Hepatocyte (in vitro differentiated cells): ENCODE results near the gene BSN. TPM values are rescaled to one million over a fixed set of nuclear protein-coding genes. Genes with fewer than 3 reads are reported as not detected.

Experiments used
- DNase-seq: peaks from one replicate; pipeline ENCODE4 v3.0.0-alpha.2; 2016; ENCODE audit warnings: low spot score
- H2AFZ ChIP-seq: fragments of 200-600 bp; sonication (generic); 2 replicates; pipeline ENCODE4 v1.6.0; 2016; ENCODE audit warnings: antibody characterized with exemption, mild to moderate bottlenecking
- H3K27ac ChIP-seq: fragments of 200-600 bp; sonication (generic); 2 replicates; pipeline ENCODE4 v1.5.1; 2016; ENCODE audit warnings: mild to moderate bottlenecking
- H3K27me3 ChIP-seq: fragments of 200-600 bp; sonication (generic); 2 replicates; pipeline ENCODE4 v1.6.1; 2016
- H3K36me3 ChIP-seq: fragments of 200-600 bp; sonication (generic); replicated peaks from 2 replicates; pipeline ENCODE4 v1.5.1; 2016; ENCODE audit warnings: low read depth; ENCODE audit not compliant: insufficient read depth
- H3K4me1 ChIP-seq: fragments of 200-600 bp; sonication (generic); 2 replicates; pipeline ENCODE4 v1.5.1; 2016; ENCODE audit warnings: mild to moderate bottlenecking, moderate library complexity; ENCODE audit not compliant: insufficient read depth
- H3K4me2 ChIP-seq: fragments of 200-600 bp; sonication (generic); 2 replicates; pipeline ENCODE4 v1.6.0; 2016
- H3K4me3 ChIP-seq: fragments of 200-600 bp; sonication (generic); 2 replicates; pipeline ENCODE4 v1.5.1; 2016; ENCODE audit warnings: mild to moderate bottlenecking
- H3K79me2 ChIP-seq: fragments of 200-600 bp; sonication (generic); 2 replicates; pipeline ENCODE4 v1.6.0; 2017; ENCODE audit warnings: mild to moderate bottlenecking
- H3K9me2 ChIP-seq: fragments of 200-600 bp; sonication (generic); replicated peaks from 2 replicates; pipeline ENCODE4 v1.6.0; 2017; ENCODE audit warnings: mild to moderate bottlenecking; ENCODE audit not compliant: insufficient read depth
- H3K9me3 ChIP-seq: fragments of 200-600 bp; sonication (generic); 2 replicates; pipeline ENCODE4 v1.5.1; 2016; ENCODE audit warnings: low read depth, mild to moderate bottlenecking
- H4K20me1 ChIP-seq: fragments of 200-600 bp; sonication (generic); 2 replicates; pipeline ENCODE4 v1.6.0; 2016; ENCODE audit warnings: mild to moderate bottlenecking; ENCODE audit not compliant: insufficient read depth, poor library complexity, severe bottlenecking
- EZH2 ChIP-seq: fragments of 200-600 bp; sonication (generic); IDR thresholded peaks from 2 replicates; pipeline ENCODE4 v1.6.1; 2016; ENCODE audit warnings: antibody characterized with exemption, mild to moderate bottlenecking, borderline replicate concordance
- EZH2phosphoT487 ChIP-seq: fragments of 200-600 bp; sonication (generic); IDR thresholded peaks from one replicate; pipeline ENCODE4 v1.6.1; 2018; ENCODE audit warnings: antibody characterized with exemption, mild to moderate bottlenecking, low read depth, moderate library complexity; ENCODE audit not compliant: unreplicated experiment, severe bottlenecking
- WGBS: methylation state at CpG from one replicate; pipeline ENCODE4 v1.1.6; 2016; ENCODE audit warnings: low lambda C conversion rate; ENCODE audit errors: missing lambda C conversion rate; 5-methylcytosine and 5-hydroxymethylcytosine counted together
- polyA plus RNA-seq: library from polyadenylated mRNA; unstranded; fragments of >200 nt; fragmentation: Nextera tagmentation; extraction: Ambion mirVana; gene quantifications from 2 replicates; pipeline ENCODE4 v1.2.1, GENCODE V29; 2016
- small RNA-seq: library from RNA; depleted of rRNA; stranded (forward); fragments of <200 nt; gene quantifications from one replicate; pipeline ENCODE3, GENCODE V24; 2014
- total RNA-seq: library from RNA; depleted of rRNA; stranded (reverse); fragments of >200 nt; gene quantifications from 2 replicates; pipeline ENCODE4 v1.2.3, GENCODE V29; 2014
- TF ChIP-seq, protein P1 (sequence below): fragments of 200-600 bp; sonication (generic); IDR thresholded peaks from 2 replicates; pipeline ENCODE4 v1.5.1; 2016; ENCODE audit warnings: antibody characterized with exemption, mild to moderate bottlenecking; ENCODE audit not compliant: poor library complexity

The BSN gene
- total and polyA plus RNA-seq, 2 experiments from 2014 or later, result 0.37 to 0.44 TPM

DNA sequence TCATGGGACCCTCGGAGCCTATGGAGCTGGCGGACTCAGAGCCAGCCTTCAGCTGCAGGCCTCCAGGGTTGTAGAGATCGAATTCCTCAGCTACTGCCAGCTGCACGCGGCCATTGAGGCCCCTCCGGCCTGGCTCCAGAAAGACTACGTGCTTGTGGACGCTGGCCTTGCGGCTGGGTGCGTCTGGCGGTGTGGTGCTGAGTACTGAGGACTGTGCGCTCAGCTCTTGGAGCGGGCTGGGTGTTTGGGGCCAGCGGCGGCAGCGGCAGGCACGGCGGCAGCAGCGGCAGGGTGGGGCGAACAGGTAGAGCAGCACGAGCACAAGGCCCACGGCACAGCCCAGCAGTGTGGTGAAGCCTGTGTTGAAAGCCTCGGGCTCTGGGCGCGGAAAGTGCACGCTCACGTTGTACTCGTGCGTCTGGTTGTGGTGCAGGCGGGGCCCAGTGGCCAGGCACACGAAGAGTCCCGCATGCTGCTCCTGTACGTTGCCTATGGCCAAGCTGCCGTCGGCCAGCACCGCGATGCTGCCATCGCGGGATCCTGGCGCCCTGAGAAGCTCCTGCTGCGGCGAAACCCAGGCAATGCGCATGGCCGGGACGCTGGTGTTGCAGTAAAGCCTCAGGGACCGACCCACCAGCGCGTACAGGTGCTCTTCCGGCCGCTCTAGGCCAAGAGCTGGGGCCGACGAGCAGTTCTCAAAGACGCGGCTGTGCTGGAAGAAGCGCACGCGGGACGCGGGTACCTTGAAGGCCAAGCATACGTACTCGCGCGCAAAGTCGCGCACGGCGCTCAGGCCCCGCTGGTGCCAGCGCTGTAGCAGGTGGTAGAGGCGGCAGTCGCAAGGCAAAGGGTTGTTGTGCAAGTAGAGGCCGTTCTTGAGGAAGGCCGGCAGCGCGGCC is 163.9 kb downstream of the BSN start:
- TF ChIP-seq EZH2 (no peak), EZH2phosphoT487 (no peak)
- TF ChIP-seq, protein P1, sequence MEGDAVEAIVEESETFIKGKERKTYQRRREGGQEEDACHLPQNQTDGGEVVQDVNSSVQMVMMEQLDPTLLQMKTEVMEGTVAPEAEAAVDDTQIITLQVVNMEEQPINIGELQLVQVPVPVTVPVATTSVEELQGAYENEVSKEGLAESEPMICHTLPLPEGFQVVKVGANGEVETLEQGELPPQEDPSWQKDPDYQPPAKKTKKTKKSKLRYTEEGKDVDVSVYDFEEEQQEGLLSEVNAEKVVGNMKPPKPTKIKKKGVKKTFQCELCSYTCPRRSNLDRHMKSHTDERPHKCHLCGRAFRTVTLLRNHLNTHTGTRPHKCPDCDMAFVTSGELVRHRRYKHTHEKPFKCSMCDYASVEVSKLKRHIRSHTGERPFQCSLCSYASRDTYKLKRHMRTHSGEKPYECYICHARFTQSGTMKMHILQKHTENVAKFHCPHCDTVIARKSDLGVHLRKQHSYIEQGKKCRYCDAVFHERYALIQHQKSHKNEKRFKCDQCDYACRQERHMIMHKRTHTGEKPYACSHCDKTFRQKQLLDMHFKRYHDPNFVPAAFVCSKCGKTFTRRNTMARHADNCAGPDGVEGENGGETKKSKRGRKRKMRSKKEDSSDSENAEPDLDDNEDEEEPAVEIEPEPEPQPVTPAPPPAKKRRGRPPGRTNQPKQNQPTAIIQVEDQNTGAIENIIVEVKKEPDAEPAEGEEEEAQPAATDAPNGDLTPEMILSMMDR, result no peak
- no peak overlapping the region for H2AFZ ChIP-seq
- WGBS, result 90% methylated on average over 75 of the region's 75 CpGs
- H4K20me1 ChIP-seq, result peaks cover 3% of the 10 kb centered on the region
- H3K9me2 ChIP-seq, result no peaks in the 10 kb centered on the region
- no peak overlapping the region for H3K27ac ChIP-seq
- H3K36me3 ChIP-seq, result no peaks in the 10 kb centered on the region
- peak overlapping the region; percentile 92 for H3K4me2 ChIP-seq
- H3K4me1 ChIP-seq, result peaks cover 18% of the 10 kb centered on the region
- H3K79me2 ChIP-seq, result peaks cover 9% of the 10 kb centered on the region
- H3K4me3 ChIP-seq, result no peak overlapping the region
- H3K27me3 ChIP-seq, result no peaks in the 10 kb centered on the region
- H3K9me3 ChIP-seq, result no peaks in the 10 kb centered on the region
- no peak for DNase-seq

DNA sequence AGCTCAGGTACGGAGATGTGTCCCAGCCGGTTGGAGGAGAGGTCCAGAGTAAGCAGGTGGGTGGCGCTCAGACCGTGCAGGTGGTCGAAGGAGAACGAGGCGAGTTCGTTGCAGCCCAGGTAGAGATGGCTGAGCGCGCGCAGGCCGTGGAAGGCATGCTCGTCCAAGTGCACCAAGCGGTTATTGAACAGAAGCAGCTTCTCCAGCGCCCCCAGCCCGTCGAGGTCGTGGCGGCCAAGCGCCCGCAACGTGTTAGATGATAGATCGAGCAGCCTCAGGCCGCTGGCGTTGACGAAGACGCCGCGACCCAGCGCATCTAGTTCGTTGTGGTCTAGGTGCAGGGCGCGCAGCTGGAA is 164.6 kb downstream of the BSN start:
- H3K27ac ChIP-seq, result no peak overlapping the region
- no peaks in the 10 kb centered on the region for H3K27me3 ChIP-seq
- H4K20me1 ChIP-seq, result peaks cover 3% of the 10 kb centered on the region
- H3K4me3 ChIP-seq, result peak overlapping the region; percentile 37
- no peak overlapping the region for H2AFZ ChIP-seq
- peak overlapping the region; percentile 92 for H3K4me2 ChIP-seq
- TF ChIP-seq EZH2phosphoT487, result no peak
- no peak for TF ChIP-seq EZH2
- TF ChIP-seq, protein P1, result no peak
- no peaks in the 10 kb centered on the region for H3K36me3 ChIP-seq
- no peaks in the 10 kb centered on the region for H3K9me3 ChIP-seq
- H3K4me1 ChIP-seq, result peaks cover 18% of the 10 kb centered on the region
- peaks cover 13% of the 10 kb centered on the region for H3K79me2 ChIP-seq
- DNase-seq, result no peak
- H3K9me2 ChIP-seq, result no peaks in the 10 kb centered on the region
- WGBS, result 31% methylated on average over 33 of the region's 33 CpGs

DNA sequence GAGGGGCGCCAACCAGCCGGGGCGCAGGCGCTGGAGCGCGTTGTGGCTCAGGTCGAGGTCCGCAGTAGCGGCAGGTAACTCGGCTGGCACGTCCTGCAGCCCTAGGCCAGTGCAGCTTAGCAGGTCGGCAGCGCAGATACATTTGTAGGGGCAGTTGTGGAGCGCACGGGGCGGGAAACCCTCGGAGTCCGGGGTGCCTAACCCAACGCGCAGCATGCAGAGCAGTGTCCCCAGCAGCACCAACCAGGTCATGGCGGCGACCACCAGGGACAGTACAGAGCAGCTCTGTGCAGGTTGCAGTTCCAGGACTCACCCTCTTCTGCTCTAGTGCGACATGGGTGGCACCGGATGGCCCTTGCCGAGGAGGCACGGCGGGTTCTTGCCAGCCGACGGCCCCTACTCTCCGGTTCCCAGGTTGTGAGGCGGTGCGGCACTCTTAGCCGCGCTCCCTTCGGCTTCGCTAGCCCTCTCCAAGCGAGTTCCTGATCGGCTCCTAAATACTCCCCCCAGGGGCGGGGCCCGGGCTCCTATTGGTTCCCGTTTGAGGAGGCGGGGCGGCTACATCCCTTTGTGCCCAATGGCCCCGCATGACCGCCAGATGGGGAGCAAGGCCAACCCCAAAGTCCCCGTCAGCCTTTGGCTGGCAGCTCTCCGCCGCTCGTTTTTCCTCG is 165.1 kb downstream of the BSN start, which contains the start of gene AMIGO3:
TSS of gene AMIGO3 (minus strand) at position 471 of the 671 bp plus-strand sequence. CDS start at position 252, 219 bp downstream.
- Histone ChIP-seq H3K27ac (peak within 1 kb of the TSS; percentile 38), H3K4me2 (peak within 1 kb of the TSS; percentile 92), H3K79me2 (peaks cover 13% of the 10 kb centered on the region), H2AFZ (no peak within 1 kb of the TSS), H3K4me1 (peaks cover 18% of the 10 kb centered on the region), H3K9me3 (no peaks in the 10 kb centered on the region), H4K20me1 (peaks cover 3% of the 10 kb centered on the region), H3K27me3 (no peaks in the 10 kb centered on the region), H3K4me3 (peak within 1 kb of the TSS; percentile 37), H3K9me2 (no peaks in the 10 kb centered on the region), H3K36me3 (no peaks in the 10 kb centered on the region)
- DNase-seq, result peak; percentile 96
- no peak for TF ChIP-seq EZH2
- TF ChIP-seq, protein P1, result peak; percentile 54
- WGBS, result 2% methylated on average over 50 of the region's 50 CpGs

Small RNA genes within 50 kb of the gene (small RNA-seq; reads per million reads assigned to genes)
- not detected for gene AMIGO3

Other genes with a start within 250 kb of the BSN start
- 14.4 and 20.1 TPM in 2 replicates for gene USP4, start 214.4 kb upstream of the BSN start, total RNA-seq
- 23.9 and 26.5 TPM in 2 replicates for gene USP4, start 214.4 kb upstream of the BSN start, polyA plus RNA-seq
- 186 and 205 TPM in 2 replicates for gene GPX1, start 196.1 kb upstream of the BSN start, total RNA-seq
- 437 and 440 TPM in 2 replicates for gene GPX1, start 196.1 kb upstream of the BSN start, polyA plus RNA-seq
- gene RHOA, start 142.5 kb upstream of the BSN start, total RNA-seq, result 434 and 527 TPM in 2 replicates
- 371 and 392 TPM in 2 replicates for gene RHOA, start 142.5 kb upstream of the BSN start, polyA plus RNA-seq
- 20.9 and 24.5 TPM in 2 replicates for gene TCTA, start 142.1 kb upstream of the BSN start, total RNA-seq
- gene TCTA, start 142.1 kb upstream of the BSN start, polyA plus RNA-seq, result 30.1 and 31.6 TPM in 2 replicates
- gene AMT, start 132.0 kb upstream of the BSN start, total RNA-seq, result 19.0 and 26.5 TPM in 2 replicates
- gene AMT, start 132.0 kb upstream of the BSN start, polyA plus RNA-seq, result 32.7 and 39.7 TPM in 2 replicates
- gene NICN1, start 125.2 kb upstream of the BSN start, total RNA-seq, result 6.7 and 8.1 TPM in 2 replicates
- gene NICN1, start 125.2 kb upstream of the BSN start, polyA plus RNA-seq, result 10.4 and 14.0 TPM in 2 replicates
- gene DAG1, start 84.2 kb upstream of the BSN start, total RNA-seq, result 59.9 and 63.7 TPM in 2 replicates
- gene DAG1, start 84.2 kb upstream of the BSN start, polyA plus RNA-seq, result 44.6 and 50.3 TPM in 2 replicates
- gene APEH, start 119.9 kb downstream of the BSN start, total RNA-seq, result 120 and 125 TPM in 2 replicates
- gene APEH, start 119.9 kb downstream of the BSN start, polyA plus RNA-seq, result 138 and 148 TPM in 2 replicates
- 90.3 and 116 TPM in 2 replicates for gene MST1, start 135.0 kb downstream of the BSN start, total RNA-seq
- 137 and 158 TPM in 2 replicates for gene MST1, start 135.0 kb downstream of the BSN start, polyA plus RNA-seq
- gene RNF123, start 135.1 kb downstream of the BSN start, total RNA-seq, result 27.7 and 32.1 TPM in 2 replicates
- 34.6 and 39.1 TPM in 2 replicates for gene RNF123, start 135.1 kb downstream of the BSN start, polyA plus RNA-seq
- gene AMIGO3, start 165.2 kb downstream of the BSN start, total RNA-seq, result 0.57 and 0.76 TPM in 2 replicates
- 1.7 and 2.4 TPM in 2 replicates for gene AMIGO3, start 165.2 kb downstream of the BSN start, polyA plus RNA-seq
- gene GMPPB, start 169.5 kb downstream of the BSN start, total RNA-seq, result 24.3 and 31.5 TPM in 2 replicates
- 41.0 and 48.7 TPM in 2 replicates for gene GMPPB, start 169.5 kb downstream of the BSN start, polyA plus RNA-seq
- 32.3 and 32.6 TPM in 2 replicates for gene IP6K1, start 232.1 kb downstream of the BSN start, total RNA-seq
- gene IP6K1, start 232.1 kb downstream of the BSN start, polyA plus RNA-seq, result 21.6 and 23.8 TPM in 2 replicates
- gene CDHR4, start 245.4 kb downstream of the BSN start, total RNA-seq, result 0.57 TPM in 1 of 2 replicates, not detected in the other
- 0.57 and 1.5 TPM in 2 replicates for gene CDHR4, start 245.4 kb downstream of the BSN start, polyA plus RNA-seq
- gene INKA1, start 248.8 kb downstream of the BSN start, total RNA-seq, result 4.5 and 5.1 TPM in 2 replicates
- gene INKA1, start 248.8 kb downstream of the BSN start, polyA plus RNA-seq, result 5.8 and 6.2 TPM in 2 replicates